H9 (cell line): ENCODE data around the gene KCNG3. TPM values are rescaled to one million over a fixed set of nuclear protein-coding genes. Genes with fewer than 3 reads are reported as not detected.
A peak's percentile ranks its signal among the peaks of the same experiment; 100 is the strongest.

Experiments used
- DNase-seq: peaks from one replicate; pipeline ENCODE4 v3.0.0-alpha.2; 2017
- H2AFZ ChIP-seq: one replicate; pipeline ENCODE4 v1.6.1; 2013; ENCODE audit warnings: mild to moderate bottlenecking, low read length, control low read depth, moderate library complexity
- H2AK5ac ChIP-seq: 2 replicates; pipeline ENCODE4 v1.6.1; 2013; ENCODE audit warnings: low read length, control low read depth, mixed read lengths; ENCODE audit not compliant: insufficient read length
- H2BK120ac ChIP-seq: one replicate; pipeline ENCODE4 v1.6.1; 2013; ENCODE audit warnings: low read depth, mild to moderate bottlenecking, low read length, control low read depth, inconsistent platforms; ENCODE audit not compliant: poor library complexity, severe bottlenecking
- H2BK12ac ChIP-seq: 2 replicates; pipeline ENCODE4 v1.6.1; 2013; ENCODE audit warnings: low read length, control low read depth, mixed read lengths, low read depth; ENCODE audit not compliant: insufficient read length
- H2BK15ac ChIP-seq: 2 replicates; pipeline ENCODE4 v1.6.1; 2013; ENCODE audit warnings: low read depth, low read length, control low read depth
- H2BK20ac ChIP-seq: one replicate; pipeline ENCODE4 v1.6.1; 2013; ENCODE audit warnings: low read depth, mild to moderate bottlenecking, low read length, control low read depth, inconsistent platforms; ENCODE audit not compliant: poor library complexity, severe bottlenecking
- H2BK5ac ChIP-seq: 2 replicates; pipeline ENCODE4 v1.6.1; 2013; ENCODE audit warnings: low read length, control low read depth, mixed read lengths; ENCODE audit not compliant: insufficient read length
- H3K14ac ChIP-seq: 2 replicates; pipeline ENCODE4 v1.6.1; 2013; ENCODE audit warnings: low read length, control low read depth; ENCODE audit not compliant: insufficient read depth
- H3K18ac ChIP-seq: 2 replicates; pipeline ENCODE4 v1.6.1; 2013; ENCODE audit warnings: low read depth, mild to moderate bottlenecking, mixed read lengths, low read length, control low read depth; ENCODE audit not compliant: insufficient read length
- H3K23ac ChIP-seq: 2 replicates; pipeline ENCODE4 v1.6.1; 2013; ENCODE audit warnings: low read length, control low read depth, mixed read lengths, low read depth; ENCODE audit not compliant: insufficient read length
- H3K23me2 ChIP-seq: 2 replicates; pipeline ENCODE4 v1.6.1; 2013; ENCODE audit warnings: low read depth, mild to moderate bottlenecking, mixed read lengths, low read length, control low read depth; ENCODE audit not compliant: insufficient read length, poor library complexity, severe bottlenecking
- H3K27ac ChIP-seq: 2 replicates; pipeline ENCODE4 v1.5.1; 2013; ENCODE audit warnings: low read length, control low read depth, mixed read lengths, low read depth; ENCODE audit not compliant: insufficient read length
- H3K27me3 ChIP-seq: 2 replicates; pipeline ENCODE4 v1.6.1; 2013; ENCODE audit warnings: low read length, control low read depth, inconsistent platforms; ENCODE audit not compliant: insufficient read depth
- H3K4ac ChIP-seq: 2 replicates; pipeline ENCODE4 v1.6.1; 2013; ENCODE audit warnings: low read depth, mild to moderate bottlenecking, control low read depth, inconsistent platforms, low read length, moderate library complexity
- H3K4me1 ChIP-seq: 2 replicates; pipeline ENCODE4 v1.6.1; 2013; ENCODE audit warnings: low read length, control low read depth, inconsistent platforms; ENCODE audit not compliant: insufficient read depth
- H3K4me2 ChIP-seq: 2 replicates; pipeline ENCODE4 v1.6.1; 2013; ENCODE audit warnings: low read length, control low read depth, mixed read lengths; ENCODE audit not compliant: insufficient read length, insufficient read depth
- H3K56ac ChIP-seq: 2 replicates; pipeline ENCODE4 v1.6.1; 2013; ENCODE audit warnings: low read depth, mild to moderate bottlenecking, mixed read lengths, low read length, control low read depth; ENCODE audit not compliant: insufficient read length
- H3K79me1 ChIP-seq: 2 replicates; pipeline ENCODE4 v1.6.1; 2013; ENCODE audit warnings: low read depth, mild to moderate bottlenecking, moderate library complexity, low read length, control low read depth, inconsistent platforms; ENCODE audit not compliant: insufficient read depth, poor library complexity, severe bottlenecking
- H3K79me2 ChIP-seq: 2 replicates; pipeline ENCODE4 v1.6.1; 2013; ENCODE audit warnings: low read length, control low read depth, inconsistent platforms; ENCODE audit not compliant: insufficient read depth
- H3K9ac ChIP-seq: 2 replicates; pipeline ENCODE4 v1.6.1; 2013; ENCODE audit warnings: low read length, control low read depth, mixed read lengths; ENCODE audit not compliant: insufficient read length; ENCODE audit errors: extremely low read depth
- H3K9me3 ChIP-seq: one replicate; pipeline ENCODE4 v1.6.1; 2013; ENCODE audit warnings: low read depth, low read length, inconsistent platforms; ENCODE audit not compliant: control insufficient read depth
- H3T11ph ChIP-seq: one replicate; pipeline ENCODE4 v1.6.1; 2013; ENCODE audit warnings: mild to moderate bottlenecking, low read length, control low read depth, inconsistent platforms
- H4K20me1 ChIP-seq: one replicate; pipeline ENCODE4 v1.6.1; 2013; ENCODE audit not compliant: control insufficient read depth, insufficient read length, insufficient read depth
- H4K5ac ChIP-seq: 2 replicates; pipeline ENCODE4 v1.6.1; 2013; ENCODE audit warnings: low read depth, mild to moderate bottlenecking, mixed read lengths, low read length, control low read depth; ENCODE audit not compliant: insufficient read length
- H4K8ac ChIP-seq: replicated peaks from 2 replicates; pipeline ENCODE4 v1.6.1; 2013; ENCODE audit warnings: low read length, control low read depth, mixed read lengths, low read depth; ENCODE audit not compliant: insufficient read length
- H4K91ac ChIP-seq: 2 replicates; pipeline ENCODE4 v1.6.1; 2013; ENCODE audit warnings: low read depth, mild to moderate bottlenecking, moderate library complexity, mixed read lengths, low read length, control low read depth; ENCODE audit not compliant: insufficient read length
- H3K27ac Mint-ChIP-seq, 3 experiments: 2 replicates in 2 of 3; 3 replicates in 1 of 3; pipeline ENCODE4 v1.8.0; 2020 to 2021; ENCODE audit warnings: mixed read lengths in 3 of 3, mild to moderate bottlenecking in 1 of 3, moderate library complexity in 1 of 3
- H3K27me3 Mint-ChIP-seq: 2 replicates; pipeline ENCODE4 v1.8.0; 2021; ENCODE audit warnings: low read depth, mild to moderate bottlenecking, moderate library complexity, mixed read lengths
- H3K36me3 Mint-ChIP-seq, 3 experiments: 2 replicates in 2 of 3; 3 replicates in 1 of 3; pipeline ENCODE4 v1.8.0; 2020 to 2021; ENCODE audit warnings: low read depth in 3 of 3, mixed read lengths in 3 of 3; ENCODE audit not compliant: insufficient read depth in 1 of 3
- H3K4me1 Mint-ChIP-seq, 2 experiments: 2 replicates each; pipeline ENCODE4 v1.8.0; 2020; ENCODE audit warnings: mixed read lengths in 2 of 2
- H3K4me3 Mint-ChIP-seq, 2 experiments: 2 replicates in 1 of 2; 3 replicates in 1 of 2; pipeline ENCODE4 v1.8.0; 2020 to 2021; ENCODE audit warnings: mild to moderate bottlenecking in 2 of 2, mixed read lengths in 2 of 2, moderate library complexity in 1 of 2
- H3K9me3 Mint-ChIP-seq, 2 experiments: 2 replicates in 1 of 2; 3 replicates in 1 of 2; pipeline ENCODE4 v1.8.0; 2020; ENCODE audit warnings: mild to moderate bottlenecking in 2 of 2, mixed read lengths in 2 of 2, moderate library complexity in 1 of 2
- CTCF ChIP-seq: fragments of 200-600 bp; sonication (generic); conservative IDR thresholded peaks from 3 replicates; pipeline ENCODE4 v1.8.0; 2021; ENCODE audit warnings: antibody characterized with exemption, mild to moderate bottlenecking
- WGBS: extraction: QIAGEN DNeasy Blood & Tissue Kit; methylation state at CpG from one replicate; pipeline ENCODE4 v1.1.7; 2013; ENCODE audit warnings: missing lambda C conversion rate, low lambda C conversion rate, mixed read lengths; ENCODE audit not compliant: insufficient read length; ENCODE audit errors: extremely low coverage; 5-methylcytosine and 5-hydroxymethylcytosine counted together
- total RNA-seq: library from RNA; stranded (reverse); gene quantifications from 2 replicates; pipeline ENCODE4 v1.2.1, GENCODE V29; 2021

Gene KCNG3
- total RNA-seq, 1 experiment from 2014 or later, result 16.5 TPM

- H3K56ac ChIP-seq, result no peak overlapping the region
- no peak overlapping the region for H2BK20ac ChIP-seq
- Mint-ChIP-seq H3K9me3 (peaks cover 0 to 4% of the 10 kb centered on the region in 2 experiments; a peak in 1 of 5 replicates), H3K4me3 (no peak overlapping the region), H3K27ac (peak overlapping the region in 1 of 3 experiments; percentile 3; a peak in 2 of 7 replicates), H3K4me1 (peaks cover 7 to 8% of the 10 kb centered on the region in 2 experiments), H3K27me3 (peaks cover 3% of the 10 kb centered on the region; the same call in 1 of the 2 replicates), H3K36me3 (peaks cover 0 to 9% (median 8%) of the 10 kb centered on the region in 3 experiments; a peak in 4 of 7 replicates)
- H3K18ac ChIP-seq, result no peak overlapping the region
- no peaks in the 10 kb centered on the region for H3K9me3 ChIP-seq
- no peak overlapping the region for H3K4ac ChIP-seq
- no peak overlapping the region for H3K27ac ChIP-seq
- no peak overlapping the region for H3K9ac ChIP-seq
- no peak overlapping the region for H3K23ac ChIP-seq
- no peak overlapping the region for H3K4me2 ChIP-seq
- no peaks in the 10 kb centered on the region; the same call in 1 of the 2 replicates for H3K79me2 ChIP-seq
- H3K27me3 ChIP-seq, result no peaks in the 10 kb centered on the region
- DNase-seq, result no peak
- WGBS, result no CpG with 5 or more reads among the region's 1 CpG
- H4K5ac ChIP-seq, result no peak overlapping the region
- no peaks in the 10 kb centered on the region for H3K23me2 ChIP-seq
- no peak overlapping the region for H2BK15ac ChIP-seq
- H3K4me1 ChIP-seq, result peaks cover 3% of the 10 kb centered on the region; the same call in 1 of the 2 replicates
- H2BK5ac ChIP-seq, result no peak overlapping the region
- H2BK120ac ChIP-seq, result no peak overlapping the region
- no peak overlapping the region for H3K14ac ChIP-seq
- no peak overlapping the region for H2BK12ac ChIP-seq
- no peak overlapping the region for H4K91ac ChIP-seq
- no peaks in the 10 kb centered on the region for H4K20me1 ChIP-seq
- no peak overlapping the region for H4K8ac ChIP-seq
- no peaks in the 10 kb centered on the region for H3K79me1 ChIP-seq
- no peak for TF ChIP-seq CTCF
- no peak overlapping the region for H3T11ph ChIP-seq
- no peak overlapping the region for H2AK5ac ChIP-seq
- H2AFZ ChIP-seq, result no peak overlapping the region
Measured at GRCh38 chr2:42392191-42392590, 101.6 kb downstream of the KCNG3 start.

Other genes starting within 250 kb of the KCNG3 start
- 102 and 103 TPM in 2 replicates for gene COX7A2L, start 132.8 kb downstream of the KCNG3 start, total RNA-seq
- 236 and 253 TPM in 2 replicates for gene MTA3, start 74.7 kb upstream of the KCNG3 start, total RNA-seq